Body of pancreas (tissue), 4 donors: ENCODE data around the gene RASD2.

Experiments used
- CTCF ChIP-seq, 7 experiments: fragments of 450-650 bp in 4 of 7; fragments of 200-600 bp in 3 of 7; sonication (generic) in 3 of 7; IDR thresholded peaks; one replicate each; pipeline ENCODE4 v1.5.1; 2016 to 2019; ENCODE audit warnings: antibody characterized with exemption in 7 of 7
- POLR2A ChIP-seq, 3 donors: fragments of 450-650 bp; IDR thresholded peaks; one replicate each; pipeline ENCODE4 v1.6.1; 2016; ENCODE audit warnings: antibody characterized with exemption in 3 of 3, mild to moderate bottlenecking in 2 of 3

- TF ChIP-seq CTCF (IDR thresholded peaks at IDR 0.05) = no peak
- TF ChIP-seq POLR2A (IDR thresholded peaks at IDR 0.05) = no peak
Observed at GRCh38 chr22:35531202-35531601, 9.4 kb upstream of the RASD2 start.
